Peyer's patch (tissue), 4 donors: ENCODE data around the gene SMARCA2.

Source experiments
- CTCF ChIP-seq, 6 experiments: fragments of 450-650 bp in 4 of 6; fragments of 200-600 bp in 2 of 6; sonication (generic) in 1 of 6; IDR thresholded peaks; one replicate each; pipeline ENCODE4 v1.5.1; 2017 to 2019; ENCODE audit warnings: antibody characterized with exemption in 6 of 6, mild to moderate bottlenecking in 3 of 6, moderate library complexity in 1 of 6
- POLR2A ChIP-seq, 2 donors: fragments of 450-650 bp; IDR thresholded peaks; one replicate each; pipeline ENCODE4 v1.5.1; 2017; ENCODE audit warnings: antibody characterized with exemption in 2 of 2, mild to moderate bottlenecking in 2 of 2, moderate library complexity in 2 of 2

- TF ChIP-seq POLR2A (IDR thresholded peaks at IDR 0.05), result no peak
- no peak for TF ChIP-seq CTCF (IDR thresholded peaks at IDR 0.05)
Measured at GRCh38 chr9:2096376-2096970, 81.3 kb downstream of the SMARCA2 start.
